HEK293 (cell line): ENCODE measurements around the gene EVC.

Experiments used
- CTCF ChIA-PET: fragments of 350-600 bp; formaldehyde crosslinking; extraction: SDS; loops from one replicate; lab custom pipeline; 2021; ENCODE audit warnings: antibody characterized with exemption; lab: Yijun Ruan, JAX
- POLR2A ChIA-PET: fragments of 300-600 bp; formaldehyde crosslinking; extraction: SDS; loops from one replicate; lab custom pipeline; 2020; ENCODE audit warnings: antibody characterized with exemption, inconsistent platforms; lab: Yijun Ruan, JAX
- H3K27ac ChIP-seq: fragments of 200-500 bp; sonication (Bioruptor generic); 2 replicates; pipeline ENCODE4 v1.5.1; 2014; ENCODE audit warnings: low read depth, low read length, control low read depth, inconsistent platforms; ENCODE audit errors: extremely low read depth
- H3K36me3 ChIP-seq, 2 experiments: fragments of 200-500 bp in 1 of 2; sonication (Bioruptor generic) in 1 of 2; 1 replicate in 1 of 2; 2 replicates in 1 of 2; pipeline ENCODE4 v1.5.1; 2014 to 2017; ENCODE audit warnings: inconsistent platforms in 2 of 2, low read length in 2 of 2; ENCODE audit not compliant: control insufficient read depth in 2 of 2, insufficient read depth in 1 of 2
- H3K4me1 ChIP-seq: fragments of 200-500 bp; sonication (Bioruptor generic); 2 replicates; pipeline ENCODE4 v1.5.1; 2014; ENCODE audit warnings: mild to moderate bottlenecking, low read length, inconsistent platforms; ENCODE audit not compliant: control insufficient read depth, insufficient read depth
- H3K4me3 ChIP-seq: 2 replicates; pipeline ENCODE4 v1.5.1; 2011; ENCODE audit warnings: low read depth, mild to moderate bottlenecking, control low read depth, low read length, moderate library complexity
- H3K9me3 ChIP-seq: fragments of 200-500 bp; sonication (Bioruptor generic); 2 replicates; pipeline ENCODE4 v1.5.1; 2014; ENCODE audit warnings: low read depth, low read length, inconsistent platforms; ENCODE audit not compliant: control insufficient read depth, insufficient read depth
- SCRT2 ChIP-seq: fragments of 450-650 bp; formaldehyde crosslinking; IDR thresholded peaks from 2 replicates; pipeline ENCODE4 v1.5.1; 2016; ENCODE audit warnings: missing biosample characterization, missing genetic modification characterization
- SP3 ChIP-seq: fragments of 450-650 bp; formaldehyde crosslinking; IDR thresholded peaks from 2 replicates; pipeline ENCODE4 v1.5.1; 2016; ENCODE audit warnings: missing biosample characterization, missing genetic modification characterization
- YY2 ChIP-seq: fragments of 450-650 bp; formaldehyde crosslinking; IDR thresholded peaks from 2 replicates; pipeline ENCODE4 v1.5.1; 2016; ENCODE audit warnings: missing biosample characterization, missing genetic modification characterization
- ZFP3 ChIP-seq: fragments of 450-650 bp; formaldehyde crosslinking; IDR thresholded peaks from 2 replicates; pipeline ENCODE4 v1.5.1; 2016; ENCODE audit warnings: low read depth, missing biosample characterization, missing genetic modification characterization
- ZNF114 ChIP-seq: fragments of 450-650 bp; formaldehyde crosslinking; IDR thresholded peaks from 2 replicates; pipeline ENCODE4 v1.5.0; 2017; ENCODE audit warnings: missing biosample characterization, missing genetic modification characterization
- ZNF23 ChIP-seq: fragments of 450-650 bp; formaldehyde crosslinking; IDR thresholded peaks from 2 replicates; pipeline ENCODE4 v1.5.1; 2016; ENCODE audit warnings: missing biosample characterization, missing genetic modification characterization, borderline replicate concordance
- ZNF391 ChIP-seq: fragments of 450-650 bp; formaldehyde crosslinking; IDR thresholded peaks from 2 replicates; pipeline ENCODE4 v1.5.1; 2016; ENCODE audit warnings: low read depth, missing biosample characterization, missing genetic modification characterization, borderline replicate concordance
- ZNF404 ChIP-seq: fragments of 450-650 bp; formaldehyde crosslinking; IDR thresholded peaks from 2 replicates; pipeline ENCODE4 v1.5.1; 2017; ENCODE audit warnings: missing biosample characterization, missing genetic modification characterization
- ZNF510 ChIP-seq: fragments of 450-650 bp; formaldehyde crosslinking; IDR thresholded peaks from 2 replicates; pipeline ENCODE4 v1.5.1; 2018; ENCODE audit warnings: mild to moderate bottlenecking, missing genetic modification characterization, missing biosample characterization; ENCODE audit not compliant: insufficient replicate concordance
- ZNF585B ChIP-seq: fragments of 450-650 bp; formaldehyde crosslinking; IDR thresholded peaks from 2 replicates; pipeline ENCODE4 v1.5.1; 2016; ENCODE audit warnings: missing biosample characterization, missing genetic modification characterization
- ZNF626 ChIP-seq: fragments of 450-650 bp; sonication (Bioruptor Pico); formaldehyde crosslinking; IDR thresholded peaks from 2 replicates; pipeline ENCODE4 v1.5.1; 2018; ENCODE audit warnings: missing biosample characterization, missing genetic modification characterization, inconsistent platforms
- ZNF660 ChIP-seq: fragments of 450-650 bp; IDR thresholded peaks from 2 replicates; pipeline ENCODE4 v1.5.1; 2018; ENCODE audit warnings: missing biosample characterization, mild to moderate bottlenecking, missing genetic modification characterization
- ZNF76 ChIP-seq: fragments of 450-650 bp; formaldehyde crosslinking; IDR thresholded peaks from 2 replicates; pipeline ENCODE4; 2016; ENCODE audit warnings: low read depth, missing biosample characterization, missing genetic modification characterization, borderline replicate concordance
- ZXDB ChIP-seq: fragments of 450-650 bp; formaldehyde crosslinking; IDR thresholded peaks from 2 replicates; pipeline ENCODE4 v1.5.1; 2016; ENCODE audit warnings: missing biosample characterization, missing genetic modification characterization
- TF ChIP-seq, protein P1 (sequence below): fragments of 450-650 bp; formaldehyde crosslinking; IDR thresholded peaks from 2 replicates; pipeline ENCODE4 v1.5.1; 2016; ENCODE audit warnings: missing biosample characterization, missing genetic modification characterization
- TF ChIP-seq, protein P2 (sequence below): fragments of 450-650 bp; formaldehyde crosslinking; IDR thresholded peaks from 2 replicates; pipeline ENCODE4 v1.5.1; 2016; ENCODE audit warnings: missing biosample characterization, missing genetic modification characterization
- TF ChIP-seq, protein P3 (sequence below): fragments of 450-650 bp; formaldehyde crosslinking; IDR thresholded peaks from 2 replicates; pipeline ENCODE4 v1.5.1; 2016; ENCODE audit warnings: missing biosample characterization, missing genetic modification characterization
- TF ChIP-seq, protein P4 (sequence below): fragments of 450-650 bp; formaldehyde crosslinking; IDR thresholded peaks from 2 replicates; pipeline ENCODE4 v1.5.1; 2016; ENCODE audit warnings: missing biosample characterization, missing genetic modification characterization

EVC gene

DNA sequence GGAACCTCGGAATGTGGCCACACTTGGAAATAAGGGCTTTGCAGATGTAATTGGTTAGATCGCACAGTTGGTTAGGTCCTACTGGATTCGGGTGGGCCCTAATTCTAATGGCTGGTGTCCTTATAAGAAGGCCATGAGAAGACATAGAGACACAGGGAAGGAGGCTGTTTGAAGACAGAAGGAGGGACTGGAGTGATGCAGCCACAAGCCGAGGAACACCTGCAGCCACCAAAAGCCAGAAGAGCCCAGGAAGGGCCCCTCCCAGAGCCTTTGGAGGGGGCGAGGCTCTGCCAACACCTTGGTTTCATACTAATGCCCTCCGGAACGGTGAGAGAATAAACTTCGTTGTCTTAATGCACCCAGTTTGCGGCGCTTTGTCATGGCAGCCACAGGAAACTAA lies 47.0 kb downstream of the EVC start:
- Histone ChIP-seq H3K36me3 (peaks cover 0 to 66% of the 10 kb centered on the region in 2 experiments; a peak in 1 of 3 replicates), H3K4me3 (no peak overlapping the region), H3K4me1 (no peaks in the 10 kb centered on the region), H3K27ac (no peak overlapping the region), H3K9me3 (no peaks in the 10 kb centered on the region)
- ChIA-PET POLR2A (no interaction called here), CTCF (no interaction called here)
- no peak for TF ChIP-seq ZFP3 (tag by site-specific recombination)
- TF ChIP-seq YY2 (tag by site-specific recombination), result no peak
- TF ChIP-seq ZNF23, result no peak
- no peak for TF ChIP-seq SP3
- TF ChIP-seq ZXDB (tag by site-specific recombination), result no peak
- TF ChIP-seq, protein P1, sequence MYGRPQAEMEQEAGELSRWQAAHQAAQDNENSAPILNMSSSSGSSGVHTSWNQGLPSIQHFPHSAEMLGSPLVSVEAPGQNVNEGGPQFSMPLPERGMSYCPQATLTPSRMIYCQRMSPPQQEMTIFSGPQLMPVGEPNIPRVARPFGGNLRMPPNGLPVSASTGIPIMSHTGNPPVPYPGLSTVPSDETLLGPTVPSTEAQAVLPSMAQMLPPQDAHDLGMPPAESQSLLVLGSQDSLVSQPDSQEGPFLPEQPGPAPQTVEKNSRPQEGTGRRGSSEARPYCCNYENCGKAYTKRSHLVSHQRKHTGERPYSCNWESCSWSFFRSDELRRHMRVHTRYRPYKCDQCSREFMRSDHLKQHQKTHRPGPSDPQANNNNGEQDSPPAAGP (tag by site-specific recombination), result no peak
- no peak for TF ChIP-seq ZNF660 (tag by site-specific recombination)
- no peak for TF ChIP-seq ZNF391 (tag by site-specific recombination)
- no peak for TF ChIP-seq ZNF404 (tag by site-specific recombination)
- TF ChIP-seq, protein P2, sequence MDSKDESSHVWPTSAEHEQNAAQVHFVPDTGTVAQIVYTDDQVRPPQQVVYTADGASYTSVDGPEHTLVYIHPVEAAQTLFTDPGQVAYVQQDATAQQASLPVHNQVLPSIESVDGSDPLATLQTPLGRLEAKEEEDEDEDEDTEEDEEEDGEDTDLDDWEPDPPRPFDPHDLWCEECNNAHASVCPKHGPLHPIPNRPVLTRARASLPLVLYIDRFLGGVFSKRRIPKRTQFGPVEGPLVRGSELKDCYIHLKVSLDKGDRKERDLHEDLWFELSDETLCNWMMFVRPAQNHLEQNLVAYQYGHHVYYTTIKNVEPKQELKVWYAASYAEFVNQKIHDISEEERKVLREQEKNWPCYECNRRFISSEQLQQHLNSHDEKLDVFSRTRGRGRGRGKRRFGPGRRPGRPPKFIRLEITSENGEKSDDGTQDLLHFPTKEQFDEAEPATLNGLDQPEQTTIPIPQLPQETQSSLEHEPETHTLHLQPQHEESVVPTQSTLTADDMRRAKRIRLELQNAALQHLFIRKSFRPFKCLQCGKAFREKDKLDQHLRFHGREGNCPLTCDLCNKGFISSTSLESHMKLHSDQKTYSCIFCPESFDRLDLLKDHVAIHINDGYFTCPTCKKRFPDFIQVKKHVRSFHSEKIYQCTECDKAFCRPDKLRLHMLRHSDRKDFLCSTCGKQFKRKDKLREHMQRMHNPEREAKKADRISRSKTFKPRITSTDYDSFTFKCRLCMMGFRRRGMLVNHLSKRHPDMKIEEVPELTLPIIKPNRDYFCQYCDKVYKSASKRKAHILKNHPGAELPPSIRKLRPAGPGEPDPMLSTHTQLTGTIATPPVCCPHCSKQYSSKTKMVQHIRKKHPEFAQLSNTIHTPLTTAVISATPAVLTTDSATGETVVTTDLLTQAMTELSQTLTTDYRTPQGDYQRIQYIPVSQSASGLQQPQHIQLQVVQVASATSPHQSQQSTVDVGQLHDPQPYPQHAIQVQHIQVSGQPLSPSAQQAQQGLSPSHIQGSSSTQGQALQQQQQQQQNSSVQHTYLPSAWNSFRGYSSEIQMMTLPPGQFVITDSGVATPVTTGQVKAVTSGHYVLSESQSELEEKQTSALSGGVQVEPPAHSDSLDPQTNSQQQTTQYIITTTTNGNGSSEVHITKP, result no peak
- TF ChIP-seq ZNF510, result no peak
- TF ChIP-seq, protein P3, sequence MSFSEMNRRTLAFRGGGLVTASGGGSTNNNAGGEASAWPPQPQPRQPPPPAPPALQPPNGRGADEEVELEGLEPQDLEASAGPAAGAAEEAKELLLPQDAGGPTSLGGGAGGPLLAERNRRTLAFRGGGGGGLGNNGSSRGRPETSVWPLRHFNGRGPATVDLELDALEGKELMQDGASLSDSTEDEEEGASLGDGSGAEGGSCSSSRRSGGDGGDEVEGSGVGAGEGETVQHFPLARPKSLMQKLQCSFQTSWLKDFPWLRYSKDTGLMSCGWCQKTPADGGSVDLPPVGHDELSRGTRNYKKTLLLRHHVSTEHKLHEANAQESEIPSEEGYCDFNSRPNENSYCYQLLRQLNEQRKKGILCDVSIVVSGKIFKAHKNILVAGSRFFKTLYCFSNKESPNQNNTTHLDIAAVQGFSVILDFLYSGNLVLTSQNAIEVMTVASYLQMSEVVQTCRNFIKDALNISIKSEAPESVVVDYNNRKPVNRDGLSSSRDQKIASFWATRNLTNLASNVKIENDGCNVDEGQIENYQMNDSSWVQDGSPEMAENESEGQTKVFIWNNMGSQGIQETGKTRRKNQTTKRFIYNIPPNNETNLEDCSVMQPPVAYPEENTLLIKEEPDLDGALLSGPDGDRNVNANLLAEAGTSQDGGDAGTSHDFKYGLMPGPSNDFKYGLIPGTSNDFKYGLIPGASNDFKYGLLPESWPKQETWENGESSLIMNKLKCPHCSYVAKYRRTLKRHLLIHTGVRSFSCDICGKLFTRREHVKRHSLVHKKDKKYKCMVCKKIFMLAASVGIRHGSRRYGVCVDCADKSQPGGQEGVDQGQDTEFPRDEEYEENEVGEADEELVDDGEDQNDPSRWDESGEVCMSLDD (tag by site-specific recombination), result no peak
- TF ChIP-seq, protein P4, sequence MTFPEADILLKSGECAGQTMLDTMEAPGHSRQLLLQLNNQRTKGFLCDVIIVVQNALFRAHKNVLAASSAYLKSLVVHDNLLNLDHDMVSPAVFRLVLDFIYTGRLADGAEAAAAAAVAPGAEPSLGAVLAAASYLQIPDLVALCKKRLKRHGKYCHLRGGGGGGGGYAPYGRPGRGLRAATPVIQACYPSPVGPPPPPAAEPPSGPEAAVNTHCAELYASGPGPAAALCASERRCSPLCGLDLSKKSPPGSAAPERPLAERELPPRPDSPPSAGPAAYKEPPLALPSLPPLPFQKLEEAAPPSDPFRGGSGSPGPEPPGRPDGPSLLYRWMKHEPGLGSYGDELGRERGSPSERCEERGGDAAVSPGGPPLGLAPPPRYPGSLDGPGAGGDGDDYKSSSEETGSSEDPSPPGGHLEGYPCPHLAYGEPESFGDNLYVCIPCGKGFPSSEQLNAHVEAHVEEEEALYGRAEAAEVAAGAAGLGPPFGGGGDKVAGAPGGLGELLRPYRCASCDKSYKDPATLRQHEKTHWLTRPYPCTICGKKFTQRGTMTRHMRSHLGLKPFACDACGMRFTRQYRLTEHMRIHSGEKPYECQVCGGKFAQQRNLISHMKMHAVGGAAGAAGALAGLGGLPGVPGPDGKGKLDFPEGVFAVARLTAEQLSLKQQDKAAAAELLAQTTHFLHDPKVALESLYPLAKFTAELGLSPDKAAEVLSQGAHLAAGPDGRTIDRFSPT (tag by site-specific recombination), result no peak
- TF ChIP-seq ZNF626, result no peak
- TF ChIP-seq ZNF76 (tag by site-specific recombination), result no peak
- TF ChIP-seq ZNF114, result no peak
- no peak for TF ChIP-seq ZNF585B (tag by site-specific recombination)
- TF ChIP-seq SCRT2 (tag by site-specific recombination), result no peak
